ELR (cell line): ENCODE results near the gene KLHDC4.
"Not testable (repeated sequence)": the region's sequence is repeated elsewhere in the genome, so short reads cannot be mapped to it uniquely, and the experiment has no call there.

Experiments used
- DNase-seq: peaks from one replicate; pipeline ENCODE4 v3.0.0-alpha.2; 2015; ENCODE audit warnings: low read depth

KLHDC4 gene

DNA sequence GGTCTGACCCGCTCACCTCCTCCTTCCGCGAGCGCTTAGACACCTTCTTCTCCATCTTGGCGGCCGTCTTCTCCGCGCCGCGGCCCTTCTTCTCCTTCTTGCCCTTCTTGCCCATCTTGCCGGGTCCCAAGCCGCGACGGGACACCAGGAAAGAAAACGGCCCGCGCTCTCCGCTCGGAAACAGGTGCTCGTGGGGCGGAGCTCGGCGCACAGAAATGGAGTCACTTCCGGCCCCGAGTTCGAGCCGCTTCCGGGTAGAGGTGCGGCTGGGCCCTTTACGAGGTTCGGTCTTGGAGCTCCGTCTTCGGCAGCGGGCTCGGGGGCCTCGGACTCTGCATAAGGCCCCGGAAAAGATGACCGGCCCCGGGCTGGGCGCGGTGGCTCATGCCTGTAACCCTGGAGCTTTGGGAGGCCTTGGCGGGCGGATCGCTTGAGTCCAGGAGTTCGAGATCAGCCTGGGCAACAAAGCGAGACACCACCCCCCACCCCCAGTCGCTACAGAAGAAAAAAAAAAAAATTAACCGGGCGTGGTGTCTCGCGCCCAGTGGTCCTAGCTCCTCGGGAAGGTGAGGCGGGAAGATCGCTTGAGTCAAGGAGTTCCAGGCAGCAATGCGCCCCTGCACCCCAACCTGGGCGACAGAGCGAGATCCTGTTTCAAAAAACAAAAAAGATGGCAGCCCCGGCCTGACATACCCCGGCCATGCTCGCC is at the start of gene KLHDC4:
Gene KLHDC4 (minus strand): TSS at position 211 of the 709 bp plus-strand sequence. CDS start 96 bp downstream, at position 115.
- peak; percentile 90 for DNase-seq

DNA sequence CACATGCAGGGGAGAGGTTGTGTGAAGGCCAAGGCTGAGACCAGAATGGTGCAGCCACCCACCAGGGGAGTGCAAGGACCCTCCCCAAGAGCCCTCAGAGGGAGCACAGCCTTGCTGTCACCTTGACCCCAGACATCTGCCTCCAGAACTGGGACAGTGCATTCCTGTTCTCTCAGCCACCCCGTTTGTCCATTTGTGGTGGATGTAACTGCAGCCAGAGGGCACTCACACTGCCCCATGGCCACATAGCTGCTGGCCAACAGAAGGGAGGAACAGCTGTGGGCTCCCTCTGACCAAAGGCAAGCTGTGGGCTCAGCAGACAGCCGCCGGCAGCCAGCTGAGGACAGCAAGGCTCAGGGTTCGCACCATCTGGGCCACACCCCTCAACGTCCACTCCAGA is 49.8 kb upstream of the KLHDC4 start:
- no peak for DNase-seq

DNA sequence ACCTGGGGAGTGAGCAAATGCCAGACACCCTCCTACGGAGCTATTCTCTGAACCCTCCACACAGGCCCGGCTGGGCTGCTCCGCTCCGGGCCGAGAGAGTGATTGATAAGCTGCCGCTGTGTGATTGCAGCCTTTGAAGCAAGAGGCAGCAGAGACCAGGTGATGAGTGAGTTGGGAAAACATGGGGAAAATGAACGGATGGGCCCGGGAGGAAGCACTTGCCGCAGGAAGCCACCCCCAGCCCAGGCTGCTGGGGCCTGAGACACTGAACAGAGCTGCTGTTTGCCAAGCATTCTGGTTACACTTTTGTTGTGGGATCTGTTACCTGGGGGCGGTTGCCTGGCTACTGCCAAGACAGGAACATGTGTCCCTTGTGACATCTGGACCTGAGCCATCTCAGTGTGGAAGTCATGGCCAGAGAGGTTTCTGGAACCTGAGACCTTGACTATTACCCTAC is 46.4 kb upstream of the KLHDC4 start:
- DNase-seq = no peak

DNA sequence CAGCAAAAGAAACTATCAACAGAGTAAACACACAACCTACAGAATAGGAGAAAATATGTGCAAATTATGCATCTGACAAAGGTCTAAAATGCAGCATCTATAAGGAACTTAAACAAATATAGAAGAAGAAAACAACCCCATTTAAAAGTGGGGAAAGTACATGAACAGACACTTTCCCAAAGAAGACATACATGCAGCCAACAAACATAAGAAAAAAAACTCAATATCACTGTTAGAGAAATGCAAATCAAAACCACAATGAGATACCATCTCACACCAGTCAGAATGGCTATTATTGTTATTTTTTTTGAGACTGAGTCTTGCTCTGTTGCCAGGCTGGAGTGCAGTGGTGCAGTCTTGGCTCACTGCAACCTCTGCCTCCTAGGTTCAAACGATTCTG is 45.7 kb upstream of the KLHDC4 start:
- DNase-seq = not testable (repeated sequence)

DNA sequence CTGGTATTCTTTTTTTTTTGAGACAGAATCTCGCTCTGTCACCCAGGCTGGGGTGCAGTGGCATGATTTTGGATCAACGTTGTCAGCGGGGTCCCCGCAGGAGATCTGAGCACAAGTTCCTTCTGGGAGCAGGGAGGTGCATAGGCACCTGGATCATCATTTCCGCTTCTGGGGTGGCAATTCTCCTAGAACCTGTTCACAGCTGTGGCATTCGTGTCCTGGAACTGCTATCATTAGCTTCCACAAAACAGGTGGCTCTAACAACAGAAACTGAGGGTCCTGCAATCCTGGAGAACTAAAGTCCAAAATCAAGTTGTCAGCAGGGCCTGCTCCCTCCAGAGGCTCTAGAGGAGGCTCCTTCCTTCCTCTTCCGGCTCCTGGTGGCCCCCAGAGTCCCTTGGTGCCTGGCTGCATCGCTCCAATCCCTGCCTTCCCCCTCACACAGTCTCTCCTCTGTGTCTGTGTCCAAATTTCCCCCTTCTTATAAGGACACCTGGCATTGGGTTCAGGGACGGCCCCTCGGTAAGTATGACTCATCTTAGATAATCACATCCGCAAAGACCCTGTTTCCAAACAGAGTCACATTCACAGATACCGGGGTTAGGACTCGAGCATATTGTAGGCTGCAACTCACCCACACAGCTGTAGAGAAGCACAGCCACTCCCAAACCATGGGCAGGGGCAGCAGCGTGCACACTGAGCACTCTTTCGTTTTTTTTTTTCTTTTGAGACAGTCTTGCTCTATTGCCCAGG is 43.5 kb upstream of the KLHDC4 start:
- no peak for DNase-seq

DNA sequence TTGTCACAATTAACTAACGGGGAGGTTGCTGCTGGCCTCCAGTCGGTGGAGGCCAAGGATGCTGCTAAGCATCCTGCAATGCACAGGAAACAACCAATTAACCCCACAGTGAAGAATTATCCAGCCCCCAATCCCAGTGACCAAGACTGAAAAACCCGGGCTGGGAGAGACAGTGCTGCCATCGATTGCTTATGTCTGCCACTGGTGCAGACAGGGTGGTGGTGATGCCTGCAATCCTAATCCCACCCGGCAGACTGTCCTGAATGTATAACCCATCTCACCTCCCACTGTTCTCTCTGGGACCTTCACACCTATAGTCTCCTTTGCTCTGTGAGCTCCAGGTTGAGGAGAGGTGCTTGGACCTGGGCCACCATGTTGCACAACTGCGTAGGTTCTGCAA is 42.3 kb upstream of the KLHDC4 start:
- no peak for DNase-seq

DNA sequence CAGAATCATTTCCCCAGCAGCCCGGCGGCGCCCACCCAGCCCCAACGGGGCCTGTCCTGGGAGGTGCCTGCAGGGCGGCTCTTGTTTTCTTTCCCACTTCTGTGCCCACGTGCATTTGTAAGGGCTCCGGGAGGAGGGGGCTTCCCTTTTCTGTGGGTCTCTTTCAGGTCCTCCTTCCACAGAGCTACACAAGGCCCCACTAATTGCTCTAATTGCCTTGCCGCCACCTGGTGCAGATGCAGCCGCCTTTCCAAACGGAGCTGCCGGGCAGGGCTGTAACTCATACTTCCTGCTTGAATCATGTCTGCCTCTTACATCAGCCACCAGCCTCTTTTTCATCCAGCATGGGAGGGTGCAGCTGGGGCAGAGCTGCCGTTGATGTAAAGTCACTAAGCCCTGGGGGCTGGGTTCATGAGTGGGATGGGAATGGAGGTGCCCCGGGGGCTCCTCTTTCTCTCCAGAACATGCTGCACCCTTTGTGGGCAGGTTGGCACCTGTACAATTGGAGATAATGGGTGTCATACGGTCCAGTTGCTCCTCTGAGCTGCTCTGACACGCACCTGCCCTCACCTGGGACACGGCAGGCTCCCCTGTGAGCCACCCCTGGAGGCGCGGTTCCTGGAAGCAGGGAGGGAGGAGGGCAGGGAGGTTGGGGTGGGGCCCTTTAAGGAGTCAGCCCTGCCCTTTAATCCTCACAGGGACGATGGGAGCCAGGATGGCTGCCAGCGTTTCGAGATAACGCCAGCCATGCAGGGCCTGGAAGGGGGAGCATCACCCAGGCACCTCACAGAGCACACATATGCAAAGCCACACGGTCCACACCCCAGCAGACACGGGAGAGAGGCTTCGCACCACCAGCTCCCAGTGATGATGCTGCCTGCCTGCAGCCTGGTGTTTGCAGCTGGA is 41.1 kb upstream of the KLHDC4 start:
- DNase-seq = peak; percentile 92

DNA sequence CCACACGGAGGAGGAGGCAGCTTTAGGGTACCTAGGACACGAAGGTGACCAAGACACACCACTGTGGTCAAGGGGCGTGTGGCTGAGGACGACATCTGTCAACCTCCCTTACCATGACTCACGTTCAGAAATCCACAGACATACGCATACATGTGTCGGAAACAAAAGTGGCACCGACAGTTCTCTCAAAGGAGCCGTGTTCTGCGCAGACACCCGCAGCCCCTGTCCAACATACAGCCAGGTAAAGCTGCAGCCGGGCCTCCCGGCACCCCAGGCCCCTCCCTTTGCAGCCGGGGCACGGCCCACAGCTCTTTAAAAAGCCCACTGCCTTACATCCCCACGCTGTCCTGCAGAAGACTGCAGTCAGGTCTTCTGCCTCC is 40.5 kb upstream of the KLHDC4 start:
- DNase-seq = peak; percentile 70

DNA sequence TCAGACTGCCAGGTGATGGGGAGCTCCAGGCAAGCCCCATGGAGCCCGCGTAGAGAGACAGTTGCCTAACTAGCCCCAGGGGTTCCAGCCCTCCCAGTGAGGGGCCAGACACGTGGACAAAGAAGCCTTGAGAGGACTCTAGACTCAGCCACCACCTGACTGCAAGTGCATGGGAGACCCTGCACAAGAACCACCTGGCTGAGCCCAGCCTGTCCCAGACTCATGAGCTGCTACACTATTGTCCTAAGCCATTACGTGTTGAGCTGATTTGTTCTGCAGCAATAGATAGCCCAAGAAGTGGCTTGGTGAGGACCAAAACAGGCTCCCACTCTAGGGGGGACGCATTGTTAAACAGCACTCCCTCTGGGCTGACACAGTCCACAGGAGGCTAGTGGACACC is 37.6 kb upstream of the KLHDC4 start:
- DNase-seq = no peak

DNA sequence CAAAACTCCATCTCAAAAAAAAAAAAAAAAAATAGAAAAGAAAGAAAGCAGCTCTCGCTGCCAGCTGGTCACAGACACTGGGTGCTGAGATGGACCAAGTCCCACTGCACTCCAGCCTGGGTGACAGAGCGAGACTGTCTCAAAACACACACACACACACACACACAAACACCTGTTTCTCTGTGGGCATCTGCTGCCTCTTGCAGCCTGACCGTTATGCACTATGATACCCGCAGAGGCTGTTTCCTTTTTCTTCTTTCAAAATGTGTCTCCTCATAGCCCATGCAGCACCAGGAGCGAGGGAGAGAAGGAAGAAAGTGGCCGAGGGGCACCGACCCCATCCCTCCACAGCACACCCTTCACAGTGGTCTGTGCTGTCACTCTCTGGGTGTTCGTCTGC is 36.9 kb upstream of the KLHDC4 start:
- DNase-seq = no peak

DNA sequence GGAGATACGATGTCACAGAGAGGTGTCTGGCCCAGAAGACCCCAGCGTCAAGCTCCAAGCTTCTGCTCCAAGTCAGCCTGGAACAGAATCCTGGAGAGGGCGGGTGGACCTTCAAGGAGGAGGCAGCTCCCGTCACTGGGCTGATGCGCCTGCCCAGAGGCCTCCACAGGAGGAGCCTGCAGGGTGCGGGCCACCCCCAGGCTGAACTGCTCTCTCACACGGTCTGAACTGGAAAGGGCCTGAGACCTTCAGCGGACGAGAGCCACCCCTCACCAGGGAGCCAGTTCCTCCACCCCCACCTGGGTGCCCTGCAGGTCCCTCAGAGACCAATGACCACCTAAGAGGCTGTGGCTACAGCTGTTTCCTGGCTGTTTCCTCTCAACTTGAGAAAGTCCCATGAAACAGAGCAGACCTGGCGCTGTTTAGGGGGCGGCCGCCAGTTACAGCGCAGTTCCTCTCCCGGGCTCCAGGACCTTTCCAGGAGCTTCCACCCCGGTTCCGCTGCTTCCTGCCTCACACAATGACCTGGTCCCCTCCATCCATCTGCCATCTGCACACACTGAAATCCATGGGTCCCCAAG is 36.0 kb upstream of the KLHDC4 start:
- no peak for DNase-seq

DNA sequence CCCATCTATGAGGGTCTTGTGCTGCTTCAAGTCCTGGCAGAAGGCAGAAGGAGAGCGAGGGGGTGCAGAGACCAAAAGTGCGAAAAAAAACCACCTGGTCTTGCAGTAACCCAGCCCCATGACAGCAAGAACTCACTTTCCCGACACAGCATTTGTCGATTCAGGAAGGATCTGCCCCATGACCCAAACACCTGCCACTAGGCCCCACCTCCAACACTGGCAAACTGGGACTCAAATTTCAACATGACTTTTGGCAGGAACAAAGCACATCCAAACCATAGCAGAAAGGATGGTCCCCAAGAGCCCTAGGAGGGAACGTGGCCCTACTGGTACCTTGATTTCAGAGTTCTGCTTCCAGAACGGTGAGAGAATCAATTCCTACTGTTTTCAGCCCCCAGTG is 34.7 kb upstream of the KLHDC4 start:
- DNase-seq = no peak

DNA sequence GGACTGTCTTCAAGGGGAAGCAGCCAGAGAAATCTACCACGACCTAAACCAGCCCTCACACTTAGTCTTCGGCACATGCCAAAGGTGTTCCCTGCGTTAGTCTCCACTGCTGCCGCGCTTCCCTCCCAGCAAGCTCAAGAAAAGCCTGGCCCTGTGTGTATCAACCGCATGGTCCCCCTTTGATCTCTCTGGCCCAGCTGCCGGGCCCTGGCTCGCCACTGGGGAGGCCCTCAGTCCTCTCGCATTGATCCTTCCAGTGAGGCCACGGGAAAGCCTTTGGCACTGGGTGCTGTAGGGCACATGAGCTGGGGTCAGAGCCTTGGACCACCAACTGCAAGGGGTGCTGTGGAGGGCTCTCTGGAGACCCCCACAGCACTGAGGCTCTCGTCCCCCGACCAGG is 29.6 kb upstream of the KLHDC4 start:
- DNase-seq = no peak

DNA sequence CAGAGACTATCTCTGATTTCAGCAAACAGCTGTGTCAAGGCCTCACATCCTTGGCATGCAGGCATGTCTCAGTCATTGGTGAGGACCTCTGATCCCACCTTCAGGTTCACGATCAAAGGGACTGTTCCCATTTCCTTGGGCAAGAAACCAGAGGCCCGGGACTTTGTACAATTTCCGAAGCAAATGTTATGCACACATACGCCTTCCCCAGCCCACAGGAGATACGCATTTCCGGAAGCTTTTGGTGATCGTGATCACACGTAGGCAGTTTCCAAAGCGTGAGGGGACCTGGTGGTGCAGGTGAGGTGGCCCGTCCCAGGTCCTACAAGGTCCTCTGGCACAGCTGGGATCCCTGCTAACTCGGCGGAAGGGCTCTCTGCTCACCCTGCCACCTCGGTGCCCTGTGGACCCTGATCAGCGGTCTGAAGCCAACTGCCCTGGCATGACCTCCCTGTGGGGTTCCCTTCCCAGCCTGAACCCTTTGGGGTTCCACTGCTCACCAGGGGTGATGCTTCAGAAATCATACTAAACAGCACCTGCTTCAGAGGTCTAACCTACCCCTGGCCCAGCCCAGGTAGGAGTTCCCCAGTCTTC is 28.8 kb upstream of the KLHDC4 start:
- DNase-seq = no peak

DNA sequence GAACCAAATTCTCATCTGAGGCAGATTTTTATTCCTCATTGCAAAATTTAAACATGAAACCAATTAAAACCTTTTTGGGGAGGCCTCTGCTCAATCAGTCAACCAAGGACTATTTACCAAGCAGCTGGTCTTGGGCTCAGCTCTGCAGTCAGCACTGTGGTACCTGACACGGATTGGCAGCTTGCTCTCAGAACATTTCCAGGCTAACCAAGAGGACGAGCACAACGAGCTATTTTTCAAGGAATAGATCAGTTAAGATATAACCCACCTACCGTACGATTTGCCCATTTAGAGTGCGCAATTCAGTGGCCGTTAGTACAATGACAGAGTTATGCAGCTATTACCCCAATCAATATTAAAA is 26.4 kb upstream of the KLHDC4 start:
- DNase-seq = no peak

DNA sequence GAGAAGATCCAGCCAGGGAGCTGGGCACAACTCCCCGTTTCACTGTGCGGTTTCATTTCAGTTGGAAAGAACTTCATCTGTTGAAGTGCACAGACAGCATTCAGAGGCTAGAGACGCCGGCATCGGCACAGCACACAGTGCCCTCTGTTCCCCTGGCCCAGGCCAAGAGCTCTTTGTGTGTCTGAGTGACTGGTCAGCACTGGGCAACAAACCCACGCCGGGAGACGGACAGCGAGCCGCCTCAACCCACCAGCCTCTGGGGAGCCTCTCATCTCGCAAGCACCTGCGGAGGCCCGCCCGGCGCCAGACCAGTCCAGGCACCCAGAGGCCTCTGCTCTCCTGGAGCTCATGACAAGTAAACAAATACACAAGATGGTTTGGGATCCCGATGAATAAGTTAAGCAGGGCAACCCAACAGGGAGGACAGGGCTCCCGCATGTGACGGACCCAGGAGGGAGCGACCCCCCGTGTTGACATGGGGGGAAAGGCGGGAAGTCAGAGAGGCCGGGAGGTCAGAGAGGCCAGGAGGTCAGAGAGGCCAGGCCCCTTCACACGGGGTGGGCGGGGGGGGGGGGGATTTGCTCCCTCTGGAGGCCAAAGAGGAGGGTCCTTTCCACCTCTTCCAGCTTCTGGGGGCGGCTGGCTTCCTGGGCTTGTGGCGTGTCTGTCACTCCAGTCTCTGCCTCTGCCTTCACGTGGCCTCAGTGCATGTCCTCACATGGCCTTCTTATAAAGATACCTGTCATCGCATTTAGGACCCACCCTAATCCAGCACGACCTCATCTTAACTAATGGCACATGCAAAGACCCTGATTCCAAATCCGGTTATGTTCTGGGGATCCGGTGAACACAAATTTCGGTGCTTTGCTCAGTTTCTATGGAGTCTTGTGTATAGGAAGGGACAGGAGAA is 25.8 kb upstream of the KLHDC4 start:
- no peak for DNase-seq

DNA sequence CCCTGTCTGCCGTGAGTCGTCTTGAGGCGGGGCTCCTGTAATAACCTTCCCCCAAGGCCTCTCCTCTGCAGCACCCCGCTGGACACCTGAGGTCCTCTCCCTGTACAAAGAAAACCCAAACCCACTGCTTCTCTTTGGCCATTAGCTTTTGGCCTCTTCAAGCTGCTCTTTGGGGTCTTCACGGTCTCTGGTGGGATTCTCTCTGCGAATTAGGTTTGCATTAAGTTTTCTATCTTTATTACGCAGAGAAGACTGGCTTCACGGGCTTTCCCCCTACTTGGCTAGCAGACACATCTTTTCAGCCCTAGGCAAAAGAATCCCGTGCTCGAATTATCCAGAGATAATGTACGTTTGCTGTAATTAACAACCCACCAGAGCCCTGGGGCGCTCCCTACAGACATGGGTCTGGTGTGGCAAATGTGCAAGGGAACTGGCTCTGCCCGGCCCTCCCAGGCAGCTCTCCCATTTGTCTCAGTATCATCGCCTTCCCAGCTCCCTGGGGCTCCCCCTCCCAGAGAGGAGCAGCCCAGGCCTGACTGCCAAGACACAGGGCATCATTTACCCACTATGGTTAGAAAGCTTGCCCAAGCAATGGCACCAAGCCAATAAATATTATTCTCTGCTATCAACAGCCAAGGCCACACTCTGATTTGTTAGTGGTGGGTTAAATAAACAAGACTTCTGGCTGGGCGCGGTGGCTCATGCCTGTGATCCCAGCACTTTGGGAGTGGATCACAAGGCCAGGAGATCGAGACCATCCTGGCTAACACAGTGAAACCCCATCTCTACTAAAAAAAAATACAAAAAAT is 24.7 kb upstream of the KLHDC4 start:
- DNase-seq = peak; percentile 30

DNA sequence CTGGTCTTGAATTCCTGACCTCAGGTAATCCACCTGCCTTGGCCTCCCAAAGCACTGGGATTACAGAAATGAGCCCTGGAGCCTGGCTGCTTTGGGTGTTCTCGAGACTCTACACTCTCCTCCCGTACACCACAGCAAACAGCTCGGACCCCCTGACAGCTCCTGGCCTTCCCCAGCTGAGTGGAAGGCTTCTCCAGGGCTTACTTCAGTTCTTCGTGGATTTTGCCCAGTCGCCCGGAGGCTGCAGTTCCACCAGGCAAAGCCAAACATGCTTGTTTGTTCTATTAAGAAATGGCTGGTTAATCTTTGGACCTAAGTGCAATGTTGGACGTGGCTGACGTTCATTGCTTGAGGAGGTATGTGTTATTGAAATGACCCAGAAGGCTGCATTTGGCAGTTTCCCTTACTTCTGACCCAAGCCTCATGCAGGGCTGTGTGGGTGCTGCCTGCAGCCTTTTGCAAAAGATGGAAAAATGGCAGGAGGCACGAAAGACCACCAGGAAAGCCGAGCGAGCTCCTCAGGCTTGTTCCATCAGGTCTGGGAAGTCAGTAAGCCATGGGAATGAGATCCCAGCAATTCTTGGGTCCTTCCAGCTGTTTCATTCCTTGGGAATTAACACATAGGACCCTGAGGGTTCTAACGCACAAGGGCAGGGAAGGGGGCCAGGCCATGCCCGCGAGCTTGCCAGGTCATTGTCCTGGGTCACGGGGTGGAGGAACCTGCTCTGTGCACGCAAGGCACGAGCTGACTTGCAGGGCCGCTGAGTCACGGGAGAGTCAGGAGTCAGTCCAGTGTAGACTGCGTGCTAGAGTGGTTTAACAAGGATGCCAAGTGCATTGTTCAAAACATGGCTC is 23.9 kb upstream of the KLHDC4 start:
- DNase-seq = peak; percentile 99
